IPS-18a (cell line): ENCODE results near the gene MGRN1.

Experiments used
- H3K27ac ChIP-seq: one replicate; pipeline ENCODE4 v1.5.1; 2013; ENCODE audit warnings: low read length
- H3K27me3 ChIP-seq: one replicate; pipeline ENCODE4 v1.6.1; 2013; ENCODE audit warnings: mild to moderate bottlenecking, low read length; ENCODE audit not compliant: control insufficient read depth, insufficient read depth
- H3K36me3 ChIP-seq: one replicate; pipeline ENCODE4 v1.6.1; 2013; ENCODE audit warnings: low read depth, low read length; ENCODE audit not compliant: control insufficient read depth
- H3K4me1 ChIP-seq: one replicate; pipeline ENCODE4 v1.6.1; 2013; ENCODE audit warnings: low read depth, low read length; ENCODE audit not compliant: control insufficient read depth
- H3K4me3 ChIP-seq: one replicate; pipeline ENCODE4 v1.5.1; 2013; ENCODE audit warnings: low read length
- H3K9ac ChIP-seq: one replicate; pipeline ENCODE4 v1.6.1; 2013; ENCODE audit warnings: mild to moderate bottlenecking, low read length, moderate library complexity
- H3K9me3 ChIP-seq: one replicate; pipeline ENCODE4 v1.6.1; 2013; ENCODE audit warnings: low read depth, low read length; ENCODE audit not compliant: control insufficient read depth

Gene MGRN1

DNA sequence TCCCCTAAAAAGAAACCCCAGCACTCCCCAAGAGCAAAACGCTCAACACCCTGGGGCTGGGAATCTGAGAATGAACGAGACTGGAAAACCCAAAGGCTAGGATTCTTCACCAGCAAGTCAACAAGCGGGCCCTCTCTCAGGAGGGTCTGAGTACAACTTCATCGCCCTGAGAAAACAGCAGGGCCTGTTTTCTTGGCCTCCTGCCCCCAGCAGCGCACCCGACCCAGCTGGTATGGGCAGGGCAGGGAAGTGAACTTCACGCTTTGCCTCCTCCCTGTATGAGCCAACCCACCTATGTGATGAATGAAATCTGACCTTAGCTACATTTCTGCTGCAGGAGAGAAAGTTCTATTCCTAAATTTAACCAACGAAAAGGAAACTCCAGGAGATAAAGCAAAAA is 79.9 kb downstream of the MGRN1 start:
- Histone ChIP-seq H3K4me1 (no peaks in the 10 kb centered on the region), H3K9me3 (no peaks in the 10 kb centered on the region), H3K27ac (no peak overlapping the region), H3K27me3 (no peaks in the 10 kb centered on the region), H3K4me3 (no peak overlapping the region), H3K9ac (no peak overlapping the region), H3K36me3 (peaks cover 35% of the 10 kb centered on the region)

DNA sequence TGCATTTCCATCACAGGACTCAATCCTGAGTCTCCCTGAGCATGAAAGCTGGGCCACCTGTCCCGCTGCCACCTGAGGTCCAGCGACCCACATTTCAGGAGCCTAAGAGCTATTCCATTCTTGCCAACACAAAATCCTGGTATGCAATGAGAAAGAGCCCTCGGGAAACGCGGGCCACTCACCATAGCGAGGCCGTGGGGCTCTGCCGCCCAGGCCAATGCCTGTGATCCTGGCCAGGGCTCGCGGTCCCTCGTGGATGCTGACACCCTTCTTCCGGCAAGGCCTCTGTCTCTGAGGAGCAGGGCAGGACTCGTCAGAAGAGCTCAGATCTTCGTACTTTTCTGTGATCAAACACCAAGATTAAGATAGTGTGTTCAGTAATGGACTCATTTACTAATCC is 80.3 kb downstream of the MGRN1 start:
- Histone ChIP-seq H3K27ac (no peak overlapping the region), H3K27me3 (no peaks in the 10 kb centered on the region), H3K9me3 (no peaks in the 10 kb centered on the region), H3K4me3 (no peak overlapping the region), H3K36me3 (peaks cover 34% of the 10 kb centered on the region), H3K4me1 (no peaks in the 10 kb centered on the region), H3K9ac (no peak overlapping the region)

DNA sequence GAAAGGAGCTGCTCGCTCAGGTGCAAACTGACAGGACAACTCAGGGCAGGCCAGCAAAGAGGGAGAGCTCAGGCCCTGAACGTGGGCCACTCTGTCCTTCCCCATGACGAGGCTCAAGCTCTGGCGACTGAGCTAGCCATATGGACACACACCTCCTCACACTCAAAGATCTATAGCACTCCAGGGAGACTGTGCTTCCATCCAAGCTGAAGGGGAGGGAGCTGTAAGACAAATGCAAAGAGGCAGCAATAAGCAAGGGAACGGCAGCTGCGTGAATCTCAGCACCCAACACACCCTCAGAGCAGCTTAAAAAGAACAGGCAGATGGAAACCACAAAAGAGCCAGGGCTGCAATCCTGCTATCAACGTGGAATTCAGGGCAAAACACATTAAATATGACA is 82.2 kb downstream of the MGRN1 start:
- H3K4me3 ChIP-seq = no peak overlapping the region
- H3K9me3 ChIP-seq = no peaks in the 10 kb centered on the region
- H3K27ac ChIP-seq = no peak overlapping the region
- peaks cover 34% of the 10 kb centered on the region for H3K36me3 ChIP-seq
- H3K4me1 ChIP-seq = no peaks in the 10 kb centered on the region
- H3K27me3 ChIP-seq = no peaks in the 10 kb centered on the region
- H3K9ac ChIP-seq = no peak overlapping the region

DNA sequence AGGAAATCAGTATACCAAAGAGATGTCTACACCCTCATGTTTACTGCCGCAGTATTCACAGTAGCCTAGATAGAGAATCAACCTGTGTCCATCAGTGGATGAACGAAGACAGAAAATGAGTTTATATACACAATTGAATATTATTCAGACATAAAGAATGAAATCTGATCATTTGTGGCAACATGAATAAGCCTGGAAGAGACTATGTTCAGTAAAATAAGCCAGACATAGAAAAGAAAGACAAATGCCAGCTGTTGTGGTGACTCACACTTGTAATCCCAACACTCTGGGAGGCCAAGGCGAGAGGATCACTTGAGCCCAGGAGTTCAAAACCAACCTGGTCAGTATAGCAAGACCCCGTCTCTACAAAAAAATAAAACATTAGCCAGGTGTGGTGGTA is 84.9 kb downstream of the MGRN1 start:
- no peak overlapping the region for H3K9ac ChIP-seq
- H3K27me3 ChIP-seq = no peaks in the 10 kb centered on the region
- H3K36me3 ChIP-seq = peaks cover 25% of the 10 kb centered on the region
- no peak overlapping the region for H3K27ac ChIP-seq
- peaks cover 6% of the 10 kb centered on the region for H3K4me1 ChIP-seq
- H3K9me3 ChIP-seq = no peaks in the 10 kb centered on the region
- H3K4me3 ChIP-seq = no peak overlapping the region

DNA sequence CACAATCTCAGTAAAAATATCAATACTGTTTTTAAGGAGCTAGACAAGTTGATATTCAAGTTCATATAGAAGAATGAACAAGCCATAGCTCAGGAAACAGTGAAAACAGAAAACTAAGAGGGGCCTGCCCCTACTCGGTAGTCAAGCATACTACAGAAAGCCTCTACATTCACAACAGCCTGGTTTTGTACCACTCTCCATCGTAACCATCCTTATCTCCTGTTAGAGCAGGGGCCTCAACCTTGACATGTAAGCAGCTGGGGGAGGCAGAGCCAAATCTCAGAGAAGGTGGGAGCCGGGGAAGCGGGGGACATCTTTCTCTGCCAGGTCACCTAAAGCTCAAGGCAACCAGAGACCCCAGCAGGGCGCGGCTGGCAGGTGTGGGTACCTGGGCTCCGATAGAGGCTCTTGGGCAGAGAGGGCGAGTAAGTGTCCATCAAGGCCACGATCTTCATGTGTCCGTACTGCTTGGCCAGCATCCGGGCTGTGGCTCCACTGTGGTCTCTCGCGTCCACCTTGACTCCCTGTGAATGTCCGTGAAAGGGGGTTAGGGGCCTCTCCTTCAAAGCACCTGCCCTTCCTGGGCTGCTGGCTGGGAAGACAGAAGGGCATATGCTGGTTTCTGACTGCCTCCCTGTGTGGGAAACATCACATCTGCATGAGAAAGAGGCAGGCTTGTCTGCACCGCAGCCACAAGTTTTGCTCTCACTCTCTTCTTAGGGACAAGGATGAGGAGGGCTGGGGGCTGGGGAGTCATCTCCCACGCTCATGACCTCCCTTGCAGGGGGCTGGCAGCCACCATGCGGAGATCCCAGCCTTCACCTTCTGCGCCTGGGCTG is 89.3 kb downstream of the MGRN1 start:
- Histone ChIP-seq H3K27me3 (no peaks in the 10 kb centered on the region), H3K4me1 (peaks cover 13% of the 10 kb centered on the region), H3K9ac (no peak overlapping the region), H3K9me3 (no peaks in the 10 kb centered on the region), H3K4me3 (no peak overlapping the region), H3K36me3 (peaks cover 13% of the 10 kb centered on the region), H3K27ac (no peak overlapping the region)

DNA sequence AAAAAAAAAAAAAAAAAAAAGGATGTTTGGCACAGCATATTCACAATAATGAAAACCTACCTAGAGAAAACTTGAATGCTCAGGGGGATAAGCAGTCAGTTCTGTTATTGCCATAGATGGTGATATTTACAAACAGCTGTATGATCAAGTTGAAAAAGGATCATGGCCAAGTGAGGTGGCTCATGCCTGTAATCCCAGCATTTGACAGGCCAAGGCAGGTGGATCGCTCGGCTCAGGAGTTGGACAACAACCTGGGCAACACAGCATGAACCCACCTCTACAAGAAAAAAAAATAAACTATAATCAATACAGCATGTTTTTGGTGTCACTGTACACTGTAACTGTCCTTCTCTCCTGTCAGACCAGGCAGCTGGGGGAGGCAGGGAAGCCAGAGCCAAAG is 90.4 kb downstream of the MGRN1 start:
- Histone ChIP-seq H3K4me3 (no peak overlapping the region), H3K9me3 (no peaks in the 10 kb centered on the region), H3K27me3 (no peaks in the 10 kb centered on the region), H3K9ac (no peak overlapping the region), H3K4me1 (peaks cover 17% of the 10 kb centered on the region), H3K36me3 (peaks cover 9% of the 10 kb centered on the region), H3K27ac (no peak overlapping the region)

DNA sequence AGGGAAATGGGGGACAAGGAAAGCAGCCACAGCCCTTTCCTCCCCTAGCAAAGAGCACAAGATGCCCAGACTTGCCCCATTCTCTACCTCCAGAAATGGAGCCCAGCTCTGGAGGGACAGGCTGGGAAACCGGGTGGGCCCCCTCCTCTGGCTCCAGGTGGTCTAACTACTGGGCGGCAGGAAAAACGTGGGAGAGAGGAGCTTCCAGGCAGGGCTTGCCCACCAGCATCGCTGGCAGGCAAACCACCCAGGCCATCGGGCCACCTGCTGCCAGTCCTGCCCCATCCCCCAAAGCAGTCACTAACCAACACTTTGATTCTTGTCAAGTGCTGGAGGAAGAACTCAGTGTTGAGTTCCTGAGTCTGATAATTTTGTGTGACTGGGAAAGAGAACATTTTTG is 93.8 kb downstream of the MGRN1 start:
- peaks cover 1% of the 10 kb centered on the region for H3K36me3 ChIP-seq
- H3K27me3 ChIP-seq = no peaks in the 10 kb centered on the region
- no peaks in the 10 kb centered on the region for H3K9me3 ChIP-seq
- peaks cover 17% of the 10 kb centered on the region for H3K4me1 ChIP-seq
- no peak overlapping the region for H3K4me3 ChIP-seq
- no peak overlapping the region for H3K27ac ChIP-seq
- H3K9ac ChIP-seq = no peak overlapping the region

DNA sequence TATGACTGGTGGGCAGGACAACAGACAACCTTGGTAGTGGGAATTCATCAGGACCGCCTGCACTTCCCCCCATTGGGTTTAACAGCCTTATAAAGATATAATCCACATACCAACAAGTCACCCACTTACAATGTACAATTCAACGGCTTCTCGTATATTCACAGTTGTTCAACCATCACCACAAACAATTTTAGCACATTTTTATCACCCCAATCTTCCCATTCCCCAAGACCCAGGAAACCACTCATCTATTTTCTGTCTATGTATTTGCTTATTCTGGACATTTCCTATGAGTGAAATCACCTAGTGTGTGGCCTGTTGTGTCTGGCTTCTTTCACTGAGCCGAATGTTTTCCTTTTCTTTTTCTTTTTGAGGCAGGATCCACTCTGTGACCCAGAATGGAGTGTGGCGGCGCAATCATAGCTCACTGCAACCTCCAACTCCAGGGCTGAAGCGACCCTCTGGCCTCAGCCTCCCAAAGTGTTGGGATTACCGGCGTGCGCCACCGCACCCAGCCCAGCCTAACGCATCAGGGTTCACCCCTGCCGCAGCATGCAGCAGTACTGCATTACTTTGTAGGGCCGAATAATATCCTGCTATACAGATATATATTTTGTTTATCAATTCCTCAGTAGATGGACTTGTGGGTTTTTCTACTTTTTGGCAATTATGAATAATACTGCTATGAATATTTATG is 98.6 kb downstream of the MGRN1 start:
- Histone ChIP-seq H3K27ac (no peak overlapping the region), H3K27me3 (no peaks in the 10 kb centered on the region), H3K4me1 (peaks cover 9% of the 10 kb centered on the region), H3K4me3 (no peak overlapping the region), H3K36me3 (peaks cover 29% of the 10 kb centered on the region), H3K9me3 (no peaks in the 10 kb centered on the region), H3K9ac (no peak overlapping the region)

DNA sequence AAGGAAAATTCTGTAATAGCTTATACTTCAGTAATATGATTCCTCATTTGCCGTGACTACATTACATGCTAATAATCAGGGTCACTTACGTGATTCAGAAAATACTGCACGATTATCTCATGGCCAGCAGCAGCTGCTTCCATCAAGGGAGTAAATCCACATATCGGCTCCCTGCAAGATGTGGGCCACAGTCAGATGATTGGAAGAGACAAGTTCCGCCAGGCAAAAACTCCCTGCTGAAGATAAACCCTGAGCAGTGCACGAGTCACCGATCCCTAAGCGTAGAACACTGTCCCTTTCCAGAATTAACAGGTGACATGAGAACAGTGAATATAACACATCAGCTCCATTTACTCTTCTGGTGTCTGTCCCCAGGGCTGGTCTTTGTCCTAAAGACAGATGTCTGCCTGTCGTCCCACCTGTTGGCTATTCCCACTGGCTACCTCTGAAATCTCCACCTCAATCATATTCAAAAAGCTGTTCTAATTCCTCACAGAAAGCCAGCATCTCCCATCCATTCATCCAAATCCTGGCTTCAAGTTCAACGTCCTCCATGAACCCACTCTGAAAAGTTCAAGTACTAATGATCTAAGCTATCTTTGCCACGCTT is 100.1 kb downstream of the MGRN1 start:
- Histone ChIP-seq H3K4me1 (no peaks in the 10 kb centered on the region), H3K27ac (no peak overlapping the region), H3K9ac (no peak overlapping the region), H3K4me3 (no peak overlapping the region), H3K27me3 (no peaks in the 10 kb centered on the region), H3K9me3 (no peaks in the 10 kb centered on the region), H3K36me3 (peaks cover 31% of the 10 kb centered on the region)

DNA sequence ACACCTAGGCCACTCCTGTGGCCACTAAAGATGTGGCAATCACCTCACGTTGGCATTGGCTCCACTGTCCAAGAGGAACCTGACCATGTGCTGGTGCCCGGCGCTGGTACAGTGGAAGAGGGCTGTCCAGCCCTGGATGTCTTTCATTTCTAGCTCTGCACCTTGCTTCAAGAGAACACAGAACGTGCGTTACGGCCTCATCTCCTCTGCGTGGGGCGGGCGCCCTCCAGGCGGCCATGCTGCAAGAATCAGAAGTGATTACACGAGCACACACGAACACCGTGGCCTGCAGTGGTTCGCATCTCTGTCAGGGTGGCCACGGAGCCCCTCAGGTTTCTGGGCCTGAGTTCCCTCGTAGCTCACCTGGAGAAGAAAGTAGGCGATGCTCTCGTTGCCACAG is 102.0 kb downstream of the MGRN1 start:
- Histone ChIP-seq H3K4me1 (no peaks in the 10 kb centered on the region), H3K27me3 (no peaks in the 10 kb centered on the region), H3K27ac (no peak overlapping the region), H3K9me3 (no peaks in the 10 kb centered on the region), H3K36me3 (peaks cover 40% of the 10 kb centered on the region), H3K9ac (no peak overlapping the region), H3K4me3 (no peak overlapping the region)

DNA sequence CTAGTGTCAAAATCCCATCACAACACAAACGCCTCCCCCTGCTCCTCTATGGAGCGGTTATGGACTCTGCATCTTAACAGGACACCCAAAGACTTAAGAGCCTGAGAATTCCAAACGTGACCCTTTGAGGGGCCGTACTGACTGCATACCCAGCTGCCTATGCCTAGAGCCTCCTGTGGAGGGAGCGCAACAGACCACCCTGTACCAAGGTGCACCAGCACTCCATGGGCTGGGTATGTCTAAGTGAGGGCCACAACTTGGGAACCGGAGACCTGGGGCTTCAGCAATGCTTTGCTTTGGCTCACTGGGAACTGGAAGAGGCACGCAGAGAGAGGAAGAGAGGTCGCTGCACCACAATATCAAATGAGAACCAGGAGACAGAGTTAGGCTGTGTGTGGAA is 104.0 kb downstream of the MGRN1 start:
- no peak overlapping the region for H3K27ac ChIP-seq
- H3K4me3 ChIP-seq = no peak overlapping the region
- no peaks in the 10 kb centered on the region for H3K9me3 ChIP-seq
- H3K27me3 ChIP-seq = no peaks in the 10 kb centered on the region
- H3K4me1 ChIP-seq = no peaks in the 10 kb centered on the region
- H3K9ac ChIP-seq = no peak overlapping the region
- H3K36me3 ChIP-seq = peaks cover 37% of the 10 kb centered on the region
